Measurements from ENCODE around the gene MSI2.
A peak's percentile ranks its signal among the peaks of the same experiment; 100 is the strongest.

Gene MSI2

DNA sequence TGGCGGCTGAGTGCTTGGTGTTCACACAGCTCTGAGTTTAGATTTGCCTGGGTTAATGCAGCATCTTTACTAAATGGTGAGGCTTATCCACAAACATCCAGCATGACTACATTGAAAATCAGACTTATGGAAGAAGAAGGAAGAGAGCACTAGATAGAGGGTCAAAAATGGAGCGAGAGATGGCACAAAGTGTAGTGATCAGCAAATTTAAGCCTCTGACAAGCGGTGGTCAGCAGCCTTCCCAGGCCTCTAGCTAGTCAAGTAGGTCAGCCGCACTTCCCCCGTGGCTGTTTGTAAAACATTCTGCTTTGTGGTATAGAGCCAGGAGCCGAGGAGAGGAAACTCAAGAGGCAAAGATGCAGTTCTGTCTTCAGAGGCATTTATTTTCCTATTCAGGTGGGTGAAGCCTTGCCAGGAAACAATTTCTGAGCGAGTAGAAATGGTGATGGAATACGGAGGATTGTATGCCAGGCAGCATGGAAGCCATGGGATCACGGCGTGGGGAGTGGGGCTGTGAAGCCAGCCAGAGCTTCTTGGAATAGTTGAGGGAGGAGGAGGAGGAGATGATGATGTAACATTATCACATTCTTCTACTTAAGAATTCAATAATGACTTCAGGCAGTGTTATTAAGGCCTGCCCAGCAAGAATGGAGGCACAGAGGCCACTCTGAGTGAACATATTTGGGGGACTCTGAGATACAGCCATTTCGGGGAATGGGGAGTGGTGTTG, 118.9 kb downstream of the MSI2 start:
- DNase-seq: no peak

DNA sequence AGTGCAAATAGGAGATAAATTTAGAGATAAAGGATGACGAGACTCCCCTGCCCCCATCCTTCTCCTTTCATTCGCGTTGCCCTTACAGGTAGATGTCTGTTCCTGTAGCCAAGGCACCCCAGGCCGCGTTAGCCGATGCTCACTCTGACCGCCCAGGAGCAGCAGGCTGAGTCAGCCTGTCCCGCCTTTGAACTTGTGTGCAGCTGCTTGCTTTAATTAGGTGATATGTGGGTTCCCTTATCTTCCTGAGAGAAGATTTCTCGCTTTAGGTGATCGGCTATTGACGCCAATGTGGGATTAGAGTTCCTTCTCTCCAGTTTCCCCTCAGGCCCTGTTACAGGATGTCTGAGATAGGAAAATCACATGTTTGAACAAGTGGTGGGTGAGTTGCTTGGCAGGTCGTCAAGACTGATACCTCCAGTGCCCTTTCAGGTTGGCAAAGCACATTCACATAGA, 119.5 kb downstream of the MSI2 start:
- no peak for DNase-seq

DNA sequence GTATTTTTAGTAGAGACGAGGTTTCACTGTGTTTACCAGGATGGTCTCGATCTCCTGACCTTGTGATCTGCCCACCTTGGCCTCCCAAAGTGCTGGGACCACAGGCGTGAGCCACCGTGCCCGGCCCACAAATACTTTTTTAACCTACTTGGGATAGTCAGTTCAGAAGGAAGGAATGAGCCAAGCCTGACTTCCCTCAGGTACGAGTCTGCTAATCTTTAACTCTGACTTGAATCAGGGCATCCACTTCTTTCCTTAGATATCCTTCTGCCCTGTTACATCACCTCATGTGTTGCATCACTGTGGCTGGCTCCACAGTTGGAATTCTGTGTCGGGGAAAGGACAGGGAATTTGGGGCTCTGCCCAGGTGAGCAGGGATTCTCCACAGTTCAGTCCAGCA, 120.8 kb downstream of the MSI2 start:
- DNase-seq: no peak

DNA sequence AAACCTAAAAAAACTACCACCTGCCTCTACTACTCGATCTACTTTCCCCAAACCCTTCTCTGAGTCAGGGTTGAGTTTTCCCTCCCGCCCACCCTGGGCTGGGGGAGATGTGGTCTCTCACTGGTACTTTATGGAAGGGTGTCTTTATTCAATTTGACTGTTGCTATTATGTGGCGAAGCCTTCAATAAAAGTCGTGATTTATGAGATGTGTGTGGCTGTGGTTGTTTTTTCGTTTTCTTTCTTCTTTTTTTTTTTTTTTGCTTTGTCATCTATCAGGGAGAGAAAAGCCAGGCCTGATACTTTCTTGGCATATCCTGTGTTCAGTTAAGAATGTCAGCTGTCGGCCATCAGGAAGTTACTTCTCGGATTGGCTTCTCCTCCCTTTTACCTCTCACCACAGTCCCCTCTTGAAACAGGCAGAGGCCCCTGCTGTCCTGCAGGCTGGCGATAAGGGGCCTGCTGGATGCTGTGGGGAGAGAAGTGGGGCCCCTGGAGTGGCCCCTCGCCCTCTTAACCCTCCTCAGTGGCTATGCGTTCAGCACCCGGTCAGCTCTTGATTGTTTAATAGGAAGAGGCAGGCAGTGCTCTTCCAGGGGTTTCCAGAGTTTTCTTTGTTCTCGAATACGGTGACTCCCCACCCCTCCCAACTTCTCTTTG, 123.0 kb downstream of the MSI2 start:
- peak; percentile 25 for DNase-seq

DNA sequence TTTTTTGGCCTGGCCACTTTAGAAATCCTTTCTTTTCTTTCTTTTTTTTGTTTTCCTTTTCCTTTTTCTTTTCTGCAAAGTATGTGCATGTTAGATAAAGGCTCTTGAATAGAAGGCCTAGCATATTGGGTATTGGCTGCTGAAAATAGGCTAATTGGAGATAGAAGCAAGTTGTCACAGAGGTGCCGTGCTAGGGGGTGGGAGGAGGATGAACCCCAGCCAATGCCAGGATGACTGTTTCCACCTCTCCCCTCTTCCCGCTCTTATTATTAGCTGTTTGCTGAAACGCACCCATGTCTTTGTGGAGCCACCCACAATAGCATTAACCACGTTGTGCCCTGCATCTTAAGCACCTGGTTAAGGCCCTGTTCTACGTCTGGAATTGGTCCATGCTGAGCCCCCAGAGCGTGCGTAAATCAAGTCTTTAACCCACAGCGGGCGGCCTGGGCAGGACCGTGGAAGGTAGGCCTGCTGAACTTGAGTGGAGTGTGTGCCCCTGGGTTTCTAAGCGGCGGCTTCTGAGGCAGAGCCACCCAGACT, 123.6 kb downstream of the MSI2 start:
- DNase-seq: no peak

DNA sequence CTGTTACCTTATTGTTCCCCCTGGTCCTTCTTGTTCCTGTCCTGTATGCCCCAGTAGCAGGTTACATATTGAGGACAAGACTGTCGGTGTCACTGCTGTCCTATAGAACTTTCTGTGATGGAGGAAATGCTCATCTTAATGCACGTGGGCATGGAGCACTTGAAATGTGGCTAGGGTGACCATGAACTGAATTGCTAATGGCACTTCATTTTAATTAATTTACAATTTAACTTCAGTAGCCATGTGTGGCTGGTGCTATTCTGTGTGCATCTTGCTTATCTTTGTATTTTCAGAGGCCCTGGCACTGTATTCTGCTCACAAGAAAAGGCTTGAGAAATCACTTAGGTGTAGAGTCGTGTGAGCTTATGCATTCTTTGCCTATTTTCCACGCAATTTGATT, 125.2 kb downstream of the MSI2 start:
- no peak for DNase-seq

DNA sequence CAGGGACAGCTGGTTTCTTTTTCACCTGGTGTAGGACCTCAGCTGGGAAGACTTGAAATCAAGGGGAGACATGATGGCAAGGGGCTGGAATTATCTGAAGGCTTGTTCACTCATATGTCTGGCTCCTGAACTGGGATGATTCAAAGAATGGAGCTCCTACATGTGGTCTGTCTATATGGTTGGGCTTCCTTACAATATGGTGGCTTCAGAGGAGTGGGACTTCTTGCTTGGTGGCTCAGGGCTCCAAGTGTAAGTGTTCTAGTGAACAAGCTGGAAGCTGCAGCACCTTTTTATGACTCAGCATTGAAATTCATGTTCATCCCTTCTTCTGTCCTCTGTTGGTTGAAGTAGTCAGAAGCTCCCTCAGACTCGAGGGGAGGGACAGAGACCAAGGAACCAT, 127.9 kb downstream of the MSI2 start:
- no peak for DNase-seq

DNA sequence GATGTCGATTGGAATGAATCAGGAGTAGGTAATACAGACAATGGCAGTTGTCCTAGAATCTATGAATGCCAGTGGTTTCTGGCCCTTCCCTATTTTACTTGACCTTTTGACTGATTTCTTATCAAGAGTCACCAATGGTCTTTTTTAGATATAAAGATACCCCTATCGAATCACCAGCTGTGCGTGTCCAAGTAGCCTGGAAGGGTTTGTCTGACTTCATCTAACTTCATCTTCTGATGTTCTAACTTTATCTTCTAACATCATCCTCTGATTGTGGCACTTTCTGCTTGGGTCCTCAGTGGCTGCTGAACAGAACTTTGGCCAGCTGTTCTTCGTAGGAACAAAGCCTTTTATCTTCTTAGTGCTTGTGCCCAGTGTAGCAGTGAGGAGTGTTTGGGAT, 129.7 kb downstream of the MSI2 start:
- no peak for DNase-seq

DNA sequence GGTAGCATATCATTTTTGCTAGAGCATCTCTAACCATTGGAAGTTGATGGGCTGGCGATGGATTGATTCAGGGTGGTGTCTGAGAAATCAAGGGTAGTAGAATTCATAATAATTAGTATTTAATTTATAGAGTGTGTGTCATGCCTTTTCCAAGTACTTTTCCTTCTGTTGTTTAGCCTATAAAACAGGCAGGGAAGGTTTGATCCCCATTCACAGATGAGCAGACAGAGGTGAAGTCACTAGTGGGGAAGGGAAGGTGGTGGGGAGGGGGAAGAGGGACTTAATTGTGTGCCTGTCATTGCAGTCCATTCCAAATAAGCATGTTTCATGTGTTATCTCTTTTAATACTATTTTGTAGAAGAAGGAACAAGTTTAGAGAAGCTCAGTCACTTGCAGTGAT, 131.3 kb downstream of the MSI2 start:
- no peak for DNase-seq

DNA sequence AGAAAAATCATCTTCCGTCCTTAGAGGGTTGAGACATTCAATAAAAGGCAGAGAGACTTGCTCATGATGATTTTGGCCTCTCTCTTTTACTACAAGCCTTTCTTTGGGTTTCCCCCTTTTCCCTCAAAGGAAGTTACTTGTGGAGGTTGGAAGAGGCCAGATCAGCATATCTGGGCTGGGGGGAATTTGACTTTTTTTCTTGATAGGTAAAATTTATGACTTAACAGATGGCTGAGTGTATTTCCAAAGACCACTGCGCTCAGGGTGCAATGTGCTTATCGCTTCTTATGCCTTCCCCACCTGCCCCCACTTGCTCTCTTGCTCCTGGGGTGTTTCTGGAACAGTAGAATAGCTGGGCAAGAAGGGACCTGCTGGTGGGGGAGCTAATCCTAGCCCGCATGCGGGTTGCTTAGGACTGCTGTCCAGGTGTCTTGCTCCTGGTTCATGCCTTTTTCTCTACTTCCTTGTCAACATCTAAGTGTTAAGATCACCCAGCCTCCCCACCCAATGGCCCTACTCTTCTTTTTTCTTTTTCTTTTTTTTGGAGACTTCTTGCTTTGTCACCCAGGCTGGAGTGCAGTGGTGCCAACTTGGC, 131.9 kb downstream of the MSI2 start:
- no peak for DNase-seq

DNA sequence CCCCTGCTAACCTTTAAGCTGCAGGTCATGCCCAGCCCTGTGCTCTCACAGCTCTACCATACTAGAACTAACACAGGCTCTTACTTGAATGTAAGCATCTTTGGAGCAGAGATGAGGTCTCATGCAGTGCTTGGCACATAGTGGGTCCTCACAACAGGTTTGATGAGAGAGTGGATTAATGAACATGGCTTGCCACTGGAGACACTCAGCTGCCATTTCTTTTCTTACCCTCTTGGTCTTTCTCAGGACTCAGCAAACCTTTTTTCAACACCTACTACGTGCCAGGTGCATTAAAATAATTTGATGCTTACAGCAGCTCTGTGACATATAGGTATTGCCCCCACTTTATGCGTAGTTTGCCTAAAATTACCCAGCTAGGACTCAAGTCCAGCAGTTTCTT, 133.2 kb downstream of the MSI2 start:
- DNase-seq: no peak

DNA sequence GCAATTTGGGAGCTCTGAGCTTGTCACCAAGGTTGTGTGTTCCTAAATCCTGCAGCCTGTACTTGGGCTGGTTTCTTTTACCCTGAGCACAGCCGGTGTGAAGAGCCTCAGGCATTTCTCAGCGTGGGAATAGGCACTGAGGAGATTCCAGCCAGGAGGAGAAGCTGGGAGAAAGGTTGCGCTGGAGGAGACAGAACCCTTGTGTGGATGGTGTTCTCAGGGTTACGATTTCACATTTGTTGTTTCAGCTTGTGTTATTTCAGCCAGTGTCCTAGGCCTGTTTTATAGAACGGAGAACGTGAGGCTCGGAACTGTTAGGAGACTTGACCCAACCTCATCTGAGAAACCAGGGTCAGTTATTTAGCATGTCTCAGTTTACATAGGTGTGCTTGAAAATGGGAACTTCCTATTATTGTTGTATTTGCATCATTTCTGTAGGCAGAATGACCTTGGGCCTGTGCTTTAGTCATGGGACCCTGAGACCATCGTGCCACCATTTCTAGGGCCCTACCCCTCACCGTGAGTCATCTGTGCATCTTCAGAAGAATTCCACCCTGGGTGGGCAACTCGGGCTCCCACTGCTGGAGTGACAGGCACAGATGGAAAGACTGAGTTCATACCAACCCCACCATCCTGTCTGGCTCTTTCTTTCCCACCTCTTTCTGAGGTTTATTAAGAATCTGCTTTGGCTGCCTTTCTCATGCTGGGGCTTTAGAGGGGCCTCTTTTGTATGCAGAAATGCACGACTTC, 134.9 kb downstream of the MSI2 start:
- DNase-seq: no peak

DNA sequence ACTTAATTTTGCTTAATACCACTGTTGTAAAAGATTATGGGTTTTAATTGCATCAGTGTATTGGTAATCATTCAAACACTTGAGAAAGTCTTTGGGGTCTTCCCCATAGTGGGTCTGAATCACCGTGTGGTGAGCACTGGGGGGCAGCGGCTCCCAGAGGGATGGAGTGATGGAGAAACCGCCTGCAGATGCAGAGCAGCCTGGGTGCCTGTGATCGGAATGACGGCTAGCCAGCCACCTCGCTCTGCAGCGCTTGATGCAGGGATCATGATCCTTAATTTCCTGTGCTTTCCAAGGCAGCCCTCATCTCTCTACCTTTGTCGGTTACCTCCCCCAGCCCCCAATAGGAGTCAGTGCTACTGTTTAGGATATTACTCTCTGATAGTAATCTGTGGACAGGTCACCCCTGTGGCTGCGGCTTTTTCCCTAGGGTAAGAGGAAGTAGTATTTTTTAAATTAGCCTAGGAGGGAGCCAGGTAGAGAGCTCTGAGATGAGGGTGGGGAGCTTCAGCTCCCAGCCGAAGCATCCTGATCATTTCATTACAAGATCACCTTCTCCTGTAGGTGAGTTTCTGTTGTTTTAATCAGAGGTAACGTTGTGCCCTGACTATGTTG, 135.6 kb downstream of the MSI2 start:
- DNase-seq: no peak

DNA sequence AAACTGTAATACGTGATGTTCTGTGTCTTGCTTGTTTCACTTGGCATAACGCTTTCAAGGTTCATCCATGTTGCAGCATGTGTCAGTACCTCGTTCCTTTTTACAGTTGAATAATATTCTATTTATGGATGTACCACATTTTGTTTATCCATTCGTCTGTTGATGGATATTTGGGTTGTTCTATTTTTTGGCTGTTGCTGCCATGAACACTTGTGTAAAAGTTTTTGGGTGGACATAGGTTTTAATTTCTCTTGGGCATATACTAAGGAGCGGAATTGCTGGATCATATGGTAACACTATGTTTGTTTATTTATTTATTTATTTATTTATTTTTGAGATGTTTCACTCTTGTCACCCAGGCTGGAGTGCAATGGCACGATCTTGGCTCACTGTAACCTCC, 137.0 kb downstream of the MSI2 start:
- DNase-seq: no peak

DNA sequence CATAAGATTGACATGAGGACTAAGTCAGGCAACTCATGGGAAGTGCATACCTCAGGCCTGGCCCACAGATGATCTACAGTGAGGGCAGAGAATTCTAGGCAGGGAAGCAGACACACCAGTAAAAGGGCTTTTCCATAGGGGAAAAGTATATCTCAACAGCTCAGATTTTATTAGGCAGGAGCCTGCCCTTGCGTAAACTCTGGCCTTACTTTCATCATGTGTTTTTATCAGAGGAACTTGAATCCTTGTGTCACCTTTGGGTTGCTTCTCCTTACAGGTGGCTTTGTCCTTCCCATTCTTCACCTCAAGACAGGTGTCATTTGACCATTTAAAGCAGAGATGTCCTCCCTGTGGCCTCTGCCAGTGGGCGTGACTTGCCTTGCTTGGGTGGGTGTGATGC, 138.1 kb downstream of the MSI2 start:
- no peak for DNase-seq

DNA sequence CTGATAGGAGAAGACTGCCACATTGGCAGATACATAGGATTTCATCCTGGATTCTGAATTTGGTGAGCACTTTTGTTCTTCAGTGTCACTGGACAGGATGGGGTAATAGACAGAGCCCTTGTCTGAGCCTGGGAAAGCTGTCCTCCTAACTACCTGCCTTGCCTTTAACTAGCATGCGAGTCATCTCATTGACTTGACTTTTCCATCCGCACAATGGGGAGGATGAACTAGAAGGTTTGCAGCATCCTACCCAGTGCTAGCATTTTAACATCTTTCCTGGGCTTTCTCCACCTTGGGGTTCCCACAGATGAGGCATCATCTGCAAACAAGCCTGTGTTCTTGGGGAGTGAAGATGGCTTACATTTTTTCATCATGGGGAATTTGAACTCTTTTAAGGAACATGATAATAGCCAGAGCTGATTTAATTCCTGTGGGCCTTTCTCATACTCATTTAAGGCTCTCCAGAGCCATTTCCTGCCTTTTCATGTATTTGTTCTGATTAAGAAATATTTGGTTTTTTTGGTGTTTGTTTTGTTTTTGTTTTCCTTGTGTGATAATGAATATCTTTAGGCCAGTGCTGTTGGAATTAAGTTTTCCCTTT, 139.5 kb downstream of the MSI2 start:
- DNase-seq: no peak

DNA sequence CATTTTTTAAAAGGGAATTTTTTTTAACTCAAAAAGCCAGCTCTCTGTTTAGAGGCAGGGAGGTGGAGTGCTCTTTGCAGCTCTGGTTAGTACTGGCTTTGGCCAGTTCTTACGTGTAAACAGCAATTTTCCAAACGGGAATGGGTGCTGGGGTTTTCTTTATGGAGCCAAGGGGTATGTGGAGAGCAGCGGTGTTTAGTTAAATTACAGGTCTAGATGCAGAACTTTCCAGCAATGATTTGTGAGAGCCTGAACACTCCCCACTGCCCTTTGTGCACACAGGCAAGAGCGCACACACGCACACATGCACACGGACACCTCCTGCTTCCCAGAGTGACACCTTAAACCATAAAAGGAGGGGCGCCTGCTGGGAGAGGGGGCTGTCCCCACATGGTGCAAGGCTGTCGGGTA, 140.2 kb downstream of the MSI2 start:
- no peak for DNase-seq

DNA sequence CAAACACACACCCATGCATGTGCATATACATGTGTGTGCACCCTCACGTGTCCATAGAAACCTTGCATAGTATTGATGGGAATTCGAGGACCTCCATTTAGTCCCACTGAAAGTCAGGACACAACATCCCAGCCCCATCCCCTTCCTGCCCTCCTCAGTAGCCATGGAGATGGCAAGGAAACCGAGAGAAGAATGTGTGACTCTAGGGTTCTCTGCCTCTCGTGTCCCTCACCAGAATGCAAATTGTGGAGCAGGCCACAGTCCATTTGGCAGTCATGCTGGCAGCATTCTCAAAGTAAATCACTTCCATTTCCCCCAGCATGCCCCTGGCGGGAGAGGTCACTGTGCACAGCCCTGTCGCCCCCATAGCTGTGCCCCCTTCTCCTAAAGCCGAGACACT, 141.1 kb downstream of the MSI2 start:
- DNase-seq: no peak

DNA sequence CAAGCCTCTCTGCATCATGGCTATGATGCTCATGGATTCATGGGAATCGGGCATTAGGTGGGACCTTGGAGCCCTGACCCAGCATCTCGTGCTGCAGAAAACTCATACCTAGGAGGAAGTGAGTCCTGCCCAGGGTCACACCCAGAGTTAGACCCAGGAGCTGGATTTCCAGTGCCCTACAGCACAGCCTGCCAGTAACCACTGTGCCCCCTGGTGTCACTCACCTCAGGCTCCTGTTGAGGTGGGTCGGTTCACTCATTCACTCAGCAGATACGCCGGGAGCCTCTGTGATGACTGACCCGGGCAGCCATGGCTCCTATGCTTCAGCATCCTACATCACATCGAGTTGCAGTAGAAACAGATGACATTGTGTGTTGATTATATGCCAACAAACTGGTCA, 143.4 kb downstream of the MSI2 start:
- DNase-seq: no peak

DNA sequence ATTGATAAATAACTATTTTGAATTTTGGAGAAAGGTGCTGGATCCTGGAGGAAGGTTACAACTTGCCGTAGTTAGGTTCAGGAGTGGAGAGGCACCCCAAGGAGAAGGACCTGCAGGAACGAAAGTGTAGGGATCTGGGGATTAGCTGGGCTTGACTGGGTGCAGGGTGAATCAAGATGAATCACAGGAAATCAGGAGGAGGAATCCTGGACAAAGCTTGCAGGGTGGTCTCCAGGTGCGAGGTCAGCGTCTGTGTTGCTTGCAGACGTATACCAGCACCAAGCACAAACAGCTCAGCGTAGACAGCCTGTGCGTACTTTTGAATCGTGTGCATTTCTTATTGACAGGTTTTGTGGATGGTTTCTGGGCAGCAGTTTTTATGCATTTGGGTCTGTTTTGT, 144.3 kb downstream of the MSI2 start:
- DNase-seq: no peak

DNA sequence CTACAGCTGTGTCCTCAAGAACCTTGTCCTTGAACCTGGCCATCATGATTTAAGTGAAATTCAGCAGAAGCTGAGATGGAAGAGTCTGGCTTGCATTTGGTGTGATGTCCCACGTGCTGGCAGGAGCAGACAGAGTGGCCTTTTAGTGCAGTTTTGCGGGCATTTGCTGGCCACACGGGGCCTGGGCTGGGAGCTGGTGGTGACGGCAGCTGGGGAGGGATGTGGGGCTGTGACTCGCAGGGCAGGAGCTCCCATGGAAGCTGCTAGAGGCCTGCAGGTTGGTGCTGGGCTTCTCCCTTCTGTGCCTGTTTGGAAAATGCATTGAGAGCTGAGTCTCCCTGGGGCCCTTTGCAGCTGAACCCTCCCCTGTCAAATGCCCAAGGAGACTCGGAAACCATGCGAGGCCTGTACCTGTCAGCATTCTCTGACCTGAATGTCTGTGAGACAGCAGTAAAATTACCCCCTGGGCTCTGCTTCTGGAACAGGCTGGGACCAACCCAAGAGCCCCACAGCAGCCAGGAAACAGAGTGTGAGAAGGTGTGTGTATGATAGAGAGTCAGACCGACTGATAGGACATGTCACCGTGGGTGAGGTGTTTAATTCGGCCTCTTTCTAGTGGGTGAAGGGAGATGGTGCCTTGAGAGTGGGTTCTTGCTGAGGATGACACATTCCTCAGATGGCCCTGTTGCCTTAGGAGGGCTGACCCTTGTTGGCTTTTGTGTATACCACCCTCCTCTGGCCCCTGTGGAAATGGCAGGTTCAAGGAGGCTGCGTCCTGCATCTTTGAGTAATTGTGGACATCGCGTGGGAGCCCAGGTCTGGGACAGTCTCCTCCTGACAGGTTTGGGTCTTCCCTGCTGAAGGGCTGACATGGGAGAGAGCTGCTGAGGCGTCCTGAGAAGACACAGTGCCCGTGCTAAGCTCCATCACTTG, 145.5 kb downstream of the MSI2 start:
- DNase-seq: no peak
